Fibroblast of skin of scalp (primary cell): Measurements from ENCODE around the gene IRF1.

Experiments used
- DNase-seq: peaks from one replicate; pipeline ENCODE4 v3.0.0-alpha.2; 2013

IRF1 gene

GRCh38 chr5:132473668-132474067, 16.9 kb downstream of the IRF1 start:
- DNase-seq, result no peak

GRCh38 chr5:132473019-132473531, 17.5 kb downstream of the IRF1 start:
- no peak for DNase-seq

GRCh38 chr5:132472431-132472830, 18.1 kb downstream of the IRF1 start:
- DNase-seq, result no peak

GRCh38 chr5:132471944-132472343, 18.6 kb downstream of the IRF1 start:
- DNase-seq, result no peak

GRCh38 chr5:132471151-132471907, 19.2 kb downstream of the IRF1 start:
- no peak for DNase-seq

- no peak for DNase-seq
Observed at GRCh38 chr5:132470596-132470995, 20.0 kb downstream of the IRF1 start.

GRCh38 chr5:132470010-132470392, 20.6 kb downstream of the IRF1 start:
- peak; percentile 46 for DNase-seq

- DNase-seq, result peak; percentile 47
Observed at GRCh38 chr5:132469380-132470009, 21.1 kb downstream of the IRF1 start.

GRCh38 chr5:132468656-132469379, 21.8 kb downstream of the IRF1 start:
- peak; percentile 49 for DNase-seq

- DNase-seq, result no peak
Observed at GRCh38 chr5:132467287-132467984, 23.1 kb downstream of the IRF1 start.

GRCh38 chr5:132466433-132467286, 23.9 kb downstream of the IRF1 start:
- peak; percentile 85 for DNase-seq

- peak; percentile 58 for DNase-seq
Observed at GRCh38 chr5:132465059-132465707, 25.4 kb downstream of the IRF1 start.

GRCh38 chr5:132464156-132464939, 26.2 kb downstream of the IRF1 start:
- DNase-seq, result no peak

GRCh38 chr5:132463811-132464155, 26.8 kb downstream of the IRF1 start:
- no peak for DNase-seq

- no peak for DNase-seq
Observed at GRCh38 chr5:132462856-132463745, 27.5 kb downstream of the IRF1 start.

- DNase-seq, result no peak
Observed at GRCh38 chr5:132462333-132462732, 28.2 kb downstream of the IRF1 start.

- no peak for DNase-seq
Observed at GRCh38 chr5:132461569-132462070, 29.0 kb downstream of the IRF1 start.

- no peak for DNase-seq
Observed at GRCh38 chr5:132460846-132461568, 29.6 kb downstream of the IRF1 start.
